NCI-H2227 (cell line): ENCODE data around the gene IGSF23.
A peak's percentile ranks its signal among the peaks of the same experiment; 100 is the strongest.
"Not testable (repeated sequence)": the region's sequence is repeated elsewhere in the genome, so short reads cannot be mapped to it uniquely, and the experiment has no call there.

Source experiments
- DNase-seq: peaks from one replicate; lab custom pipeline; 2025; ENCODE audit not compliant: unreplicated experiment; lab: John Stamatoyannopoulos, UW

The IGSF23 gene

DNA sequence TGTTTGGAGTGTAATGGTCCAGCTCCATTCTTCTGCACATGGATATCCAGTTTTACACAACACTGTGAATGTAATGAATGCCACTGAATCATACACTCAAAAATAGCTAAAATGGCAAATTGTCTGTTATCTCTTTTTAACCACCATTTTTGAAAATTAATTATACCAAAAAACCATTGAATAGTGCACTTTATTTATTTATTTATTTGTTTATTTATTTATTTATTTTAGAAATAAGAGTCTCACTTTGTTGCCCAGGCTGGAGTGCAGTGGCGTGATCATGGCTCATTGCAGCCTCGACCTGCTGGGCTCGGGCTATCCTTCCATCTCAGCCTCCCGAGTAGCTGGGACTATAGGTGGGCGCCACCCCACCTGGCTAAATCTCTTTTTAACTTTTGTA, 50.6 kb downstream of the IGSF23 start:
- DNase-seq, result no peak

DNA sequence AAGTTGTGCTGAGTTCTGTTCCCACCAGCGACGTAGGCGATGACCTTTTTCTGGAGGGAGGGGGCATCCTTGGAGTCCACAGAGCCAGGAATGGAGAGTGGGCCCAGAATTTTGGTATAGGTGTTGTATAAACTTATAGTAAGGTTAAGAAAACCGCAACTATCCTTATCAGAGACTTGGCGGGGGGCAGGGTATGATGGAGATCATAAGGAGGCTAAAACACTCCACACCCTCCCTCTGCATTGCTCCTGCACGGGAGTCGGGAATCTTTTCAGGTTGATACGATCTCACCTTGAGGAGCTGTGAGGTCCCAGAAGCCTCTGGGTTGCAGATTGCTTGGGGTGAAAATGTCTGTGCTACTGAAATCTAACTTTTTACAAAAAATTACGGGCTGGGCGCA, 51.6 kb downstream of the IGSF23 start:
- no peak for DNase-seq

DNA sequence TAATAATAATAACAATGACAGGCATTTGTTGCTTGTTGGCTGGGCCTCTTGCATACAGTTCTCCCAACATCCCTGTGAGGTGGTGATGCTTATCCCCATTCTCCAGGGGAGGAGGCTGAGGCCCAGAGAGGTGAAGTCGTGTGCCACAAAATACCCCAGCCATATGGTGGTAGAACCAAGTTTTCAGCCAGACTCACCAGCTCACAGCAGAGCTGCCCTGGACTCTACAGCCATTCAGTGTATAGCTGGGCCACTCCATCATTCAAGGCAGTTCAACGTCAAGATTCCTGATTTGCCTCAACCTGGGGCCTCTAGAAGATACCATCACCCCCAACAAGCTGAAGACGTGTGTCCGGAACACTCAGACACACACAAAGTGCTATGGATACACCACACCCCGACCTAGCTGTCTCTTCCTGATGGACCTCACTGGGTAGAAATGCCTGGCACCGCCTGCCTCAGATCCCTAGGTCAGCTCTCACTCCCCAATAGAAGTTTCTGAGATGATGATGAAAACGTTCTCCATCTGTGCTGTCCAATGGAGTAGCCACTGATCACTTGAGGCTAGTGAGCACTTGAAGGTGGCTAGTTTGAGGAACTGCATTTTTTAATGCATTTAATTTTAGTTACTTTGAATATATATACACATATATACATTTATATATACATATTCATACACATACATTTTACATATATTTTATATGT, 53.6 kb downstream of the IGSF23 start:
- no peak for DNase-seq

DNA sequence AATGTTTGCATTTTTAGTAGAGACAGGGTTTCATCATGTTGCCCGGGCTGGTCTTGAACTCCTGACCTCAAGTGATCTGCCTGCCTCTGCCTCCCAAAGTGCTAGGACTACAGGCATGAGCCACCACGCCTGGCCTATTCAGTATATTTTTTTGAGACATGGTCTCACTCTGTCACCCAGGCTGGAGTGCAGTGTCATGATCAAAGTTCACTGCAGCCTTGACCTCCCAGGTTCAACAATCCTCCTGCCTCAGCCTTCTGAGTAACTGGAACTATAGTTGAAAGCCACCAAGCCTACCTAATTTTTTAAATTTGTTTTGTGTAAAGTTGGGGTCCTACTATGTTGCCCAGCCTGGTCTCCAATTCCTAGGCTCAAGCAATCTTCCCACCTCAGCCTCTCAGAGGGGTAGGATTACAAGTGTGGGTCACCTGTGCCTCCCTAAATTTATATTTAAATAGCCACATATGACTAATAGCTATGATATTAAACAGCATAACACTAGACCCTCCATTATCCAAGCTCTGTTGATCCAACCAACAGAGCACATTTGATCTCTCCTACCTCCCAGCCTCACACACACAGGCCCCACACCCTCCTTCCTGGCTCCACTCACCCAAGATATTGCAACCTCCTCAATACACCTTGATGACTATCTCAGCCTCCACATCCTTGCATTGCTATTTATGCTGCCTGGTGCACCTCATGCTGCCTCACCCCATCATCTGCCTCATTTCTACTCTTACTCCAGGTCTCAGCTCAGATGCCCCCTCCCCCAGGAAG, 55.8 kb downstream of the IGSF23 start:
- no peak for DNase-seq

DNA sequence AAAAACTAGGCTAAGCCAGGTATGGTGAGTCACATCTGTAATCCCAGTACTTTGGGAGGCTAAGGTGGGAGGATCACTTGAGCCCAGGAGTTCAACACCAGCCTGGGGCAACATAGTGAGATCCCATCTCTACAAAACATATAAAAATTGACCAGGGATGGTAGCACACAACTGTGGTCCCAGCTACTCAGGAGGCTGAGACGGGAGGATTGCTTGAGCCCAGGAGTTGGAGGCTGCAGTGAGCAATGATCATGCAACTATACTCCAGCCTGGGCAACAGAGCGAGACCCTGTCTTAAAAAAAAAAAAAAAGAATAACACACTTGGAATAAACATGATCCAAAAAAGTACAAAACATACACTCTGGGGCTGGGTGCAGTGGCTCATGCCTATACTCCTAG, 56.7 kb downstream of the IGSF23 start:
- DNase-seq, result not testable (repeated sequence)

DNA sequence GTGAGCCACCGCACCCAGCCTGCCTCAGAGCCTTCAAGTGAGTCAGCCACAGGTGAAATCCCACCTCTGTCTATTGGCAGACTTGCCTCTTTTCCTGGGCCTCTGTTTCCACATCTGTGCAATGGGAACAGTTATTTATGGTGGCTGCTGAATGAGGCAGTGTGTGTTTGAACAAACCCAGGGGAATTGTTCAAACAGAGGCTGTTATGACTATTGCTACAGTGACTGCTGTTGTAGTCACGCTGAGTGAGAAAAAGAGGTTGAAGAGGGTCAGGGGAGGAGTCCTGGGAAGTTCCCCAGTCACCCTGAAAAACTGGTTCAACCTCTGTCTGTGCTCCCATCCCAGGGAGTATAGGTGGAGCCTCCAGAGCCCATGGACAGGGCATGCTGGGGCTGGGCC, 58.0 kb downstream of the IGSF23 start, which contains the start of gene CEACAM19:
CEACAM19 (plus strand) TSS at position 83 of the 400 bp plus-strand sequence. CDS start 450 bp downstream, outside the sequence.
- no peak for DNase-seq

DNA sequence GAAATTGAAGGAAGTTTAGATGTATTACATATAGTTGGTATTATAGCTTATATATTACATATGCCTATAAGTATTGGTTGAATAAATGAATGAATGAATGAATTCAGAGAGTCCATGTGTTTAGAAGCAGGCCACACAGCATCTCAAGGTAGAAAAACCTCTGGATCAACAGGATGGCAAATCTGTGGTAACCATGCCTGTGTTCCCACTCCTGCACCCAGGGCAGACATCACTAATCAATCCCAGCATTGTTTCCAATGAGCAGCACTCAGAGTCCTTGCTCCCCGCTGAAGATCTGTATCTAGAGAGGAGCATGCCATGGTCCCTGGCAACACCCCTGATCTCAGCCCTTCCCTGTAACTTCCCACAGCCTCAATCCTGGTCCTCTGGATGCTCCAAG, 58.9 kb downstream of the IGSF23 start:
- no peak for DNase-seq

DNA sequence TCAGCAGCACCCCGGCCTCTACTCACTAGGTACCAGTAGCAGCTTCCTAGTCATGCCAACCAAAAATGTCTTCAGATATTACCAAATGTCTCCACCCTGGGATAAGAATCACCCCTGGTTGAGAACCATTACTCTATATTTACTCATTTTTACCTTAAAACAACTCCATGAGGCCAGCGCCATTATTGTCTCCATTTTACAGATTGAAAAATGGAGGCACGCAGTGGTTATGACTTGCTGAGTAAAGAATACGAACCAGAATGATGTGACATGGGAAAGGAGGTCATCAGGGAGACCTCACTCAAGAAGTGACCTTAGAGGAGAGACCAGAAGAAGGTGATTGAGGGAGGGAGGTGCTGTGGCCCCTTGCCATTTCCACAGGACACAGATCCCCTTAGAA, 60.1 kb downstream of the IGSF23 start:
- DNase-seq, result no peak

DNA sequence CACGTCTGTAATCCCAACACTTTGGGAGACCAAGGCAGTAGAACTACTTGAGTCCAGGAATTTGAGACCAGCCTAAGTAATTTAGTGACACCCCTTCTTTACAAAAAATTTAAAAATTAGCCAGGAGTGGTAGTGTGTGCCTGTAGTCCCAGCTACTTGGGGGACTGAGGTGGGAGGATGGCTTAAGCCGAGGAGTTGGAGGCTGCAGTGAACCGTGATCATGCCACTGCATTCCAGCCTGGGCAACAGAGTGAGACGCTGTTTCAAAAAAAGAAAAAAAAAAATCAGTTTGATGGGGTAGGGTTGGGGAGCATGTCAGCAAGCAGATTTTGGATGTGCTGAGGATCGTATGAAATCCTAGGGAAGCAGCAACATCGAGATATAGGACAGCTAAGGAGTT, 62.2 kb downstream of the IGSF23 start:
- no peak for DNase-seq

DNA sequence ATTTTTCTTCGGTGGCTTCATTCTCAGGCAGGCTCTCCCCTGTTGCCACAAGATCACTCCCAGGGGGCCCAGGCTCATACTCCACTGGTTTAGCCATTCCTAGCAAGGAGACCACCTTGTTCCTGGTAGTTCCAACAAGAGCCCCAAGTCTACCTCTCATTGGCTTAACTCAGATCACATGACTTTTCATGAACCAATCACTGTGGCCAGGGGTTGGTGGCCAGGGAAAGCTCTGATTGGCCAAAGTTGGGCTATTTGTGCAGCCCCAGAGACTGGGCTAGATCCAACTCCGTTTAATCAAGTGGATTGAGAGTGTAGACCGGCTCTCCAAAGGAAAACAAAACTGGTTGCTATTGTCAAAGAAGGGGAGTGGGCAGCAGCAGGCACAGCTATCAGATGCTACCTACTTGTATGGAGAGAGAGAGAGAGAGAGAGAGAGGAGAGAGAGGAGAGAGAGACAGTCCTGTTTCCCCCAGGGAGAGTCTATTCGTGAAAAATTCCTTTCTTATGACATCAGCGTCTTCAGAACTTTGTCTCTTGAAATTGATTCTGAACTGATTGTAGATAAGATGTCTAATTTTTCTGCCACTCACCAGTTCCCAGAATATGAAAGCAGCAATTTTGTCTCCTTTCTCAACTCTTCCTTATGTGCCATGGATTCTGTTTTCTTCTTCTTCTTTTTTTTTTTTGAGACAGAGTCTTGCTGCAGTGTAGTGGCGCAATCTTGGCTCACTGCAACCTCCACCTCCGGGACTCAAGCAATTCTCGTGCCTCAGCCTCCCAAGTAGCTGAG, 63.9 kb downstream of the IGSF23 start:
- DNase-seq, result peak; percentile 9

DNA sequence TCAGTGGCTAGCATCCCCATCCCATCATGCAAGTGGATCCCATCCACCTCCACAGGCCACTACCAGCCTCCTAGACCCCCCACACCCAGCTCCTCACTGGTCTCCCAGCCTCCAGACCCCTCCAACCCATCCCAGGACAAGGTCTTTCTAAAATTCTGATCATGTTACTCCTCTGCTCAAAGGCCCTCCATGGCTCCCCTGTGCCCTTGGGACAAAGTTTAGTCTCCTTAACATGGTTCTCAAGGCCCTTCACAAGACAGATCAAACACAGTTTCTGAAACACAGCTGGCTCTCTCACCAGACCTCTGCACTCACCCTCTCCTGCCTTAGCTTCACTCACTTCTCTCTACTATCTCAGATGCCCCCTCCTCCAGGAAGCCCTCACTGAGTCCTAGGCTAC, 67.2 kb downstream of the IGSF23 start:
- no peak for DNase-seq

DNA sequence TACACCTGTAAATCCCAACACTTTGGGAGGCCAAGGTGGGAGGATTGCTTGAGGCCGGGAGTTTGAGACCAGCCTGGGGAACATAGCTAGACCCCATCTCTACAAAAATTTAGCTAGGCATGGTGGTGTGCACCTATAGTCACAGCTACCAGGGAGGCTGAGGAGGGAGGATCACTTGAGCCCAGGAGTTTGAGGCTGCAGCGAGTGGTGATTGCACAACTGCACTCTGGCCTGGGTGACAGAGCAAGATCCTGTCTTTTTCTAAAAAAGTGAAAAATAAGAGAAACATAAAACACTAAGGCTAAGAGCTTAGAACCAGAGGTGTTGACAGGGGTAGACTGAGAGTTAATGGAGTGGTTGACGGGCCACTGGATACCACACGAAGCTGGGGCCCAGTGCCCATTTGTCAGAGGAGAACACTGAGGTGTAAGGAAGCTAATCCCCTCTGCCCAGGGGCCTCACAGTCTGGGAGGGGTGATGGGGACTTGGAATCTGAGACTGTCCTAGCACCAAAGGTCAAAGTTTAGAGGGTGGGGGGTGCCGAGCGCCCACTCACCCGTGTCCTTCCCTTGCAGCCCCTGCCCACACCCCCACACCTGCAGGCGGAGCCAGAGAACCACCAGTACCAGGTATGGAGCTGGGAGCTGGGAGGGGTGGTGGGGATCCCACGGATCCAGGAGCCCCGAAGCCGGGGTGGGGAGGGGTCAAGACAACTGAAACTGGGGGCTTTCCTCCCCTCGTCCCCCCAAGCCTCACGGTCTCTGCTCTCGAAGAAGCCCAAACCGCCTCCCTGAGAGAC, 68.8 kb downstream of the IGSF23 start:
- no peak for DNase-seq

DNA sequence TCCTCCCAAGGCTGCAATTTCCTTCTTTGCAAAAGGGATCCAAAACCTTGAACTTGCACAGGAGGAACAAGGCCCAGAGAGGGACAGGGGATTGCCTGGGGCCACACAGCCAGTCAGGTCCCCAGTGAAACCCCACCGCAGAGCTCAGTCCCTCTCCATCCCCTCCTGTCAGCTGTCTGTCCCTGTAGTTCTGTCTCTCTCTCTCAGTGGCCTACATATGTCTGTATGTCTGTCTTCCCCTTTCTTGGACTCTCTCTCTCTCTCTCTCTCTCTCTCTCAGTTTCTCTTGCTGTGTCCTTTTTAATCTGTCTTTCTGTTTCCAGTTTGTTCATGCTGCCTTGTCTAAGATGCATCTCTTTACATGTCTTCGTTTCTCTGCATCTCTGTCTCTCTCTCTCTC, 69.4 kb downstream of the IGSF23 start:
- no peak for DNase-seq

DNA sequence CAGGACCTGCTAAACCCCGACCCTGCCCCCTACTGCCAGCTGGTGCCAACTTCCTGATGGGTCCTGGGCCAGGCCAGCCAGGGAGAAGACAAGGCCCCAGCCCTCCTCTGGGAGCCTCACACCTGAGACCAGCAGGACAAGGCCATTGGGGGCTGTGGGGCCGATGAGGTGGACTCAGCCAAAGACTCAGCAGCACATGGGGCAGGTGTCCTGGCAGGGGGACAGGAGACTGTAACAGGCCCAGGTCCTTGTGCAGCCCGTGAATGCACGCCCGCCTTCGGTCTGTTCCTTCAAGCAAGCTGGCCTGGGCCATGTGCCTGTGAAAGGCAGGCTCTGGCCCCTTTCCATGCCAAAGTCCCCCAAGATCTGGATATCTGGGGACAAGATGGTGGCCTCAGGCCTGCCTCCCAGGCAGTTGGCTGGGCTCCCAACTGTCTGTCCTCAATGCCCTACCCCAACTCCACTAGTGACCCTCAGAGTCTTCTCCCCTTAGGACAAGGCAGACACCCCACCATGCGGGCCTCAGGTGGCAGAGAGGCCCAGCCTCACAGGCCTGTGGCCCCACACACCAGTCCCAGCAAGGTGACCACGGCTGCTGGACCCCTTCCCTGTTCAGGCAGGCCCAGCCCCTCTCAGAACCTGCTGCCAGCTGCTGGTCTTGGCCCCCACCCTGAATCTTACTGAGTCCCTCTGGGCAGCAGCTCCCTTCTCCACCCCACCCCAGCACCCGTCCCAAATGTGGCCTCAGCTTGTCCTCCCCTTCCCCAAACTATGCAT, 70.3 kb downstream of the IGSF23 start:
- no peak for DNase-seq

DNA sequence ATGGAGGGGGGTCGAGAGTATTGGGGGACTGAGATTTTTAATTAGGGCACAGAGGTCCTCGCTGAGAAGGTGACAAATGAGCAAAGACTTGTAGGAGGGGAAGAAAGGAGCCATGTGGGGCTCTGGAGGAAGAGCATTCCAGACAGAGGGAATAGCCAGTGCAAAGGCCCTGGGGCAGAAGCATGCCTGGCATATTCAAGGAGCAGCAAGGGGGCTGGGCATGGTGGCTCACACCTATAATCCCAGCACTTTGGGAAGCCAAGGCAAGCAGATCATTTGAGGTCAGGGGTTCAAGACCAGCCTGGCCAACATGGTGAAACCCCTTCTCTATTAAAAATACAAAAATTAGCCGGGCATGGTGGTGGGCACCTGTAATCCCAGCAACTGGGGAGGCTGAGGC, 71.0 kb downstream of the IGSF23 start:
- not testable (repeated sequence) for DNase-seq

DNA sequence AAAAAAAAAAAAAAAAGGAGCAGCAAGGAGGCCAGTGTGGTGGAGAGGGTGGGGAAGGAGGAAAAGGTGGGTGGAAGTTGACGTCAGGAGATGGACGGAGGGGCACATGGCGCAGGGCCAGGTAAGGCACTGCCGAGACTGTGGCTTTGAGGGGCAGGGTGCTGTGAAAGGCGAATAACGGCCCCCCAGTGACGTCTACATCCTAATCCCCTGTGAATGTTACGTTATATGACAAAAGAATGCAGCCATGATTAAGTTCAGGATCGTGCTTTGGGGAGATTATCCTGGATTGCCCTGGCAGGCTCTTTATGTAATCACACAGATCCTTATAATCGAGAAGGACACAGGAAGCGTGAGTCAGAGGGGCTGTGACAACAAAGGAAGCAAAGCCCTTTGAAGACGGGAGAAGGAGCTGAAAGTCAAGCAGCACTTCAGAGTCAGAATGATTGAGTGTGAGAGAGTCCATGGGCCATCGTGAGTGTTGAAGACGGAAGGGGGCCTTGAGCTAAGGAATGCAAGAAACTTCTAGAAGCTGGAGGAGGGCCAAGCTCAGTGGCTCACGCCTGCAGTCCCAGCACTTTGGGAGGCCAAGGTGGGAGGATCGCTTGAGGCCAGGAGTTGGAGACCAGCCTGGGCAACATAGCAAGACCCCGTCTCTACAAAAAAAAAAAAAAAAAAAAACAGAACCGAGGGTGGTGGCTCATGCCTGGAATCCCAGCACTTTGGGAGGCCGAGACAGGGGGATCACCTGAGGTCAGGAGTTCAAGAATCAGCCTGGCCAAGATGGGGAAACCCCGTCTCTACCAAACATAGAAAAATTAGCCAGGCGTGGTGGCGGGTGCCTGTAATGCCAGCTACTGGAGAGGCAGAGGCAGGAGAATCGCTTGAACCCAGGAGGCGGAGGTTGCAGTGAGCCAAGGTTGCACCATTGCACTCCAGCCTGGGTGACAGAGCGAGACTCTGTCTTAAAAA, 71.8 kb downstream of the IGSF23 start:
- DNase-seq, result peak; percentile 48

DNA sequence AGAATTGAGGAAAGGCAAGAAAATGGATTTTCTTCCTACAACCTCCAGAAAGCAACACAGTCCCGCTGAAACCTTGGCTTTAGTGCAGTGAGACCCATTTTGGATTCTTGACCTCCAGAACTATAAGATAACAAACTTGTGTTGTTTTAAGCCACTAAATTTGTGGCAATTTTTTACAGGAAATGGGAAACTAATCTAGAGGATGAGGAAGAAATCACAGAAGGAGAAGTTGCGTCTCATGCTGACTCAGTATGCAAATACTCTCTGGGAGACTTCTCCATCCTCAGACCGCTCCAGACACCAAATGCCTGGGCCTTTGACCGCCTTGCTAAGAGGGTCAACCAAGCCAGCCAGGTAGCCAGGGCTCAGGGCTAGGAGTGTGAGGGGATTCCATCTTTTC, 72.5 kb downstream of the IGSF23 start:
- DNase-seq, result no peak
